ENCODE results near the gene GCNA. TPM values are rescaled to one million over a fixed set of nuclear protein-coding genes. Genes with fewer than 3 reads are reported as not detected.

GCNA gene
- total RNA-seq, 2 donors from 2014 or later, result 2.1 to 2.3 TPM

GRCh38 chrX:71657267-71657666 is 79.0 kb downstream of the GCNA start:
- no peaks in the 10 kb centered on the region for H3K27me3 Mint-ChIP-seq (ENCODE audit: insufficient read depth)
- no peaks in the 10 kb centered on the region for H3K4me1 ChIP-seq (ENCODE audit: control insufficient read depth, insufficient read depth, low read length)
- H3K27ac Mint-ChIP-seq, result no peak overlapping the region
- no peaks in the 10 kb centered on the region for H3K27me3 ChIP-seq (ENCODE audit: control insufficient read depth, insufficient read depth, low read length, poor library complexity, severe bottlenecking)
- DNase-seq, result no peak
- peaks cover 80% of the 10 kb centered on the region for H3K9me3 Mint-ChIP-seq
- 89 to 100% methylated on average over 2 to 3 of the region's 4 CpGs for WGBS, 2 experiments (ENCODE audit: insufficient coverage in 1 of 2, insufficient read length in 1 of 2)
- H3K36me3 ChIP-seq (ENCODE audit: control insufficient read depth, insufficient read depth, low read length), result no peaks in the 10 kb centered on the region
- no peaks in the 10 kb centered on the region for H3K9me3 ChIP-seq (ENCODE audit: control insufficient read depth, low read length)
- H3K36me3 Mint-ChIP-seq (ENCODE audit: low read depth), result no peaks in the 10 kb centered on the region
- H3K4me3 ChIP-seq (ENCODE audit: low read length), result no peak overlapping the region
- no peak overlapping the region for H3K9ac ChIP-seq (ENCODE audit: extremely low read depth, low read length, poor library complexity, severe bottlenecking)
- no peak overlapping the region for H3K27ac ChIP-seq (ENCODE audit: low read depth, low read length)
- H3K4me3 Mint-ChIP-seq, result no peak overlapping the region
- H3K4me1 Mint-ChIP-seq, result no peaks in the 10 kb centered on the region
- TF ChIP-seq CTCF (conservative IDR thresholded peaks at IDR 0.05), result no peak

GRCh38 chrX:71659342-71659741 is 81.1 kb downstream of the GCNA start:
- Histone ChIP-seq H3K4me1 (ENCODE audit: control insufficient read depth, insufficient read depth, low read length) (no peaks in the 10 kb centered on the region), H3K4me3 (ENCODE audit: low read length) (no peak overlapping the region), H3K36me3 (ENCODE audit: control insufficient read depth, insufficient read depth, low read length) (no peaks in the 10 kb centered on the region), H3K27me3 (ENCODE audit: control insufficient read depth, insufficient read depth, low read length, poor library complexity, severe bottlenecking) (no peaks in the 10 kb centered on the region), H3K27ac (ENCODE audit: low read depth, low read length) (no peak overlapping the region), H3K9me3 (ENCODE audit: control insufficient read depth, low read length) (no peaks in the 10 kb centered on the region), H3K9ac (ENCODE audit: extremely low read depth, low read length, poor library complexity, severe bottlenecking) (no peak overlapping the region)
- no peak for DNase-seq
- TF ChIP-seq CTCF (conservative IDR thresholded peaks at IDR 0.05), result no peak
- Mint-ChIP-seq H3K36me3 (ENCODE audit: low read depth) (no peaks in the 10 kb centered on the region), H3K4me3 (no peak overlapping the region), H3K27me3 (ENCODE audit: insufficient read depth) (no peaks in the 10 kb centered on the region), H3K27ac (no peak overlapping the region), H3K4me1 (no peaks in the 10 kb centered on the region), H3K9me3 (peaks cover 76% of the 10 kb centered on the region)
- WGBS, 2 experiments (ENCODE audit: insufficient coverage in 1 of 2, insufficient read length in 1 of 2), result 83 to 100% methylated on average over 1 to 2 of the region's 3 CpGs

GRCh38 chrX:71659959-71660358 is 81.7 kb downstream of the GCNA start:
- Mint-ChIP-seq H3K27me3 (ENCODE audit: insufficient read depth) (no peaks in the 10 kb centered on the region), H3K4me3 (no peak overlapping the region), H3K9me3 (peaks cover 78% of the 10 kb centered on the region), H3K27ac (no peak overlapping the region), H3K4me1 (no peaks in the 10 kb centered on the region), H3K36me3 (ENCODE audit: low read depth) (no peaks in the 10 kb centered on the region)
- WGBS, 2 experiments (ENCODE audit: insufficient coverage in 1 of 2, insufficient read length in 1 of 2), result 90 to 96% methylated on average over 2 to 4 of the region's 6 CpGs
- no peaks in the 10 kb centered on the region for H3K4me1 ChIP-seq (ENCODE audit: control insufficient read depth, insufficient read depth, low read length)
- H3K9ac ChIP-seq (ENCODE audit: extremely low read depth, low read length, poor library complexity, severe bottlenecking), result no peak overlapping the region
- TF ChIP-seq CTCF (conservative IDR thresholded peaks at IDR 0.05), result no peak
- no peak overlapping the region for H3K4me3 ChIP-seq (ENCODE audit: low read length)
- DNase-seq, result no peak
- H3K36me3 ChIP-seq (ENCODE audit: control insufficient read depth, insufficient read depth, low read length), result no peaks in the 10 kb centered on the region
- H3K27ac ChIP-seq (ENCODE audit: low read depth, low read length), result no peak overlapping the region
- no peaks in the 10 kb centered on the region for H3K9me3 ChIP-seq (ENCODE audit: control insufficient read depth, low read length)
- no peaks in the 10 kb centered on the region for H3K27me3 ChIP-seq (ENCODE audit: control insufficient read depth, insufficient read depth, low read length, poor library complexity, severe bottlenecking)

Data from endodermal cell (in vitro differentiated cells).